Osteoblast (primary cell): ENCODE results near the gene LSM2. TPM values are rescaled to one million over a fixed set of nuclear protein-coding genes. Genes with fewer than 3 reads are reported as not detected.
A peak's percentile ranks its signal among the peaks of the same experiment; 100 is the strongest.

Experiments used
- DNase-seq: peaks from one replicate; pipeline ENCODE4 v3.0.0; 2011; ENCODE audit warnings: low spot score, mixed read lengths; ENCODE audit not compliant: insufficient read length; ENCODE audit errors: missing footprints
- H2AFZ ChIP-seq: 2 replicates; pipeline ENCODE4 v1.6.0; 2011; ENCODE audit warnings: mild to moderate bottlenecking, low read length
- H3K27ac ChIP-seq: 2 replicates; pipeline ENCODE4 v1.5.1; 2011; ENCODE audit warnings: mild to moderate bottlenecking, low read depth, low read length, moderate library complexity
- H3K27me3 ChIP-seq: 2 replicates; pipeline ENCODE4 v1.6.0; 2012; ENCODE audit warnings: mild to moderate bottlenecking, control low read depth, inconsistent platforms, low read length, moderate library complexity; ENCODE audit not compliant: insufficient read depth
- H3K36me3 ChIP-seq: 2 replicates; pipeline ENCODE4 v1.5.1; 2011; ENCODE audit warnings: mild to moderate bottlenecking, low read length, control low read depth, moderate library complexity; ENCODE audit not compliant: insufficient read depth
- H3K4me1 ChIP-seq: 2 replicates; pipeline ENCODE4 v1.5.1; 2011; ENCODE audit warnings: mild to moderate bottlenecking, low read length, control low read depth, moderate library complexity; ENCODE audit not compliant: insufficient read depth
- H3K4me2 ChIP-seq: 2 replicates; pipeline ENCODE4 v1.6.0; 2011; ENCODE audit warnings: mild to moderate bottlenecking, low read length; ENCODE audit not compliant: insufficient read depth
- H3K4me3 ChIP-seq: fragments of 200-600 bp; sonication (generic); 3 replicates; pipeline ENCODE4 v1.5.1; 2012; ENCODE audit warnings: mild to moderate bottlenecking, low read length, inconsistent platforms; ENCODE audit not compliant: insufficient read depth
- H3K79me2 ChIP-seq: 2 replicates; pipeline ENCODE4 v1.6.0; 2012; ENCODE audit warnings: mild to moderate bottlenecking, low read length, control low read depth, inconsistent platforms; ENCODE audit not compliant: insufficient read depth
- H3K9me3 ChIP-seq: 2 replicates; pipeline ENCODE4 v1.5.1; 2011; ENCODE audit warnings: low read depth, low read length, control low read depth
- H4K20me1 ChIP-seq: 2 replicates; pipeline ENCODE4 v1.6.0; 2012; ENCODE audit warnings: mild to moderate bottlenecking, low read length, control low read depth; ENCODE audit not compliant: insufficient read depth
- total RNA-seq: library from RNA; depleted of rRNA; stranded (reverse); fragments of >200 nt; gene quantifications from 2 replicates; pipeline ENCODE4 v1.2.3, GENCODE V29; 2012
- TF ChIP-seq, protein P1 (sequence below): IDR thresholded peaks from 2 replicates; pipeline ENCODE4 v1.5.1; 2011; ENCODE audit warnings: mild to moderate bottlenecking, low read depth, low read length, moderate library complexity; ENCODE audit errors: extremely low read depth

The LSM2 gene
- total RNA-seq, 1 donor: 22.4 TPM

DNA sequence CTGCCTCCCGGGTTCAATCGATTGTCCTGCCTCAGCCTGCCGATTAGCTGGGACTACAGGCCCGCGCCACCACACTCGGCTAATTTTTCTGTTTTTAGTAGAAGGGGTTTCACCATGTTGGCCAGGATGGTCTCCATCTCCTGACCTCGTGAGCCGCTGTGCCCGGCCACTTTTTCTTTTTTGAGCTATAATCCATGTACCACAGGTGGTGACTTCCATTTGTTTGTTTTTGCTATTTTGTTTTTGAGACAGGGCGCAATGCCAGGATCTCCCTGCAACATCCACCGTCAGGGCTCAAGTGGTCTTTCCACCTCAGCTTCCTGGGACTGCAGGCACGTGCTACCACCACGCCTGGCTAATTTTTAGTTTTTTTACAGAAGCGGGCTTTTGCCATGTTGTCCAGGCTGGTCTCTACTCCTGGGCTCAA is 29.3 kb upstream of the LSM2 start:
- DNase-seq: peak; percentile 25
- Histone ChIP-seq H3K4me1 (peaks cover 34% of the 10 kb centered on the region), H3K27ac (peak overlapping the region; percentile 100), H3K79me2 (peaks cover 47% of the 10 kb centered on the region), H4K20me1 (peaks cover 48% of the 10 kb centered on the region), H2AFZ (no peak overlapping the region), H3K9me3 (no peaks in the 10 kb centered on the region), H3K4me2 (peak overlapping the region; percentile 99), H3K27me3 (no peaks in the 10 kb centered on the region), H3K4me3 (peak overlapping the region; percentile 91), H3K36me3 (peaks cover 50% of the 10 kb centered on the region)
- TF ChIP-seq, protein P1, sequence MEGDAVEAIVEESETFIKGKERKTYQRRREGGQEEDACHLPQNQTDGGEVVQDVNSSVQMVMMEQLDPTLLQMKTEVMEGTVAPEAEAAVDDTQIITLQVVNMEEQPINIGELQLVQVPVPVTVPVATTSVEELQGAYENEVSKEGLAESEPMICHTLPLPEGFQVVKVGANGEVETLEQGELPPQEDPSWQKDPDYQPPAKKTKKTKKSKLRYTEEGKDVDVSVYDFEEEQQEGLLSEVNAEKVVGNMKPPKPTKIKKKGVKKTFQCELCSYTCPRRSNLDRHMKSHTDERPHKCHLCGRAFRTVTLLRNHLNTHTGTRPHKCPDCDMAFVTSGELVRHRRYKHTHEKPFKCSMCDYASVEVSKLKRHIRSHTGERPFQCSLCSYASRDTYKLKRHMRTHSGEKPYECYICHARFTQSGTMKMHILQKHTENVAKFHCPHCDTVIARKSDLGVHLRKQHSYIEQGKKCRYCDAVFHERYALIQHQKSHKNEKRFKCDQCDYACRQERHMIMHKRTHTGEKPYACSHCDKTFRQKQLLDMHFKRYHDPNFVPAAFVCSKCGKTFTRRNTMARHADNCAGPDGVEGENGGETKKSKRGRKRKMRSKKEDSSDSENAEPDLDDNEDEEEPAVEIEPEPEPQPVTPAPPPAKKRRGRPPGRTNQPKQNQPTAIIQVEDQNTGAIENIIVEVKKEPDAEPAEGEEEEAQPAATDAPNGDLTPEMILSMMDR: no peak

DNA sequence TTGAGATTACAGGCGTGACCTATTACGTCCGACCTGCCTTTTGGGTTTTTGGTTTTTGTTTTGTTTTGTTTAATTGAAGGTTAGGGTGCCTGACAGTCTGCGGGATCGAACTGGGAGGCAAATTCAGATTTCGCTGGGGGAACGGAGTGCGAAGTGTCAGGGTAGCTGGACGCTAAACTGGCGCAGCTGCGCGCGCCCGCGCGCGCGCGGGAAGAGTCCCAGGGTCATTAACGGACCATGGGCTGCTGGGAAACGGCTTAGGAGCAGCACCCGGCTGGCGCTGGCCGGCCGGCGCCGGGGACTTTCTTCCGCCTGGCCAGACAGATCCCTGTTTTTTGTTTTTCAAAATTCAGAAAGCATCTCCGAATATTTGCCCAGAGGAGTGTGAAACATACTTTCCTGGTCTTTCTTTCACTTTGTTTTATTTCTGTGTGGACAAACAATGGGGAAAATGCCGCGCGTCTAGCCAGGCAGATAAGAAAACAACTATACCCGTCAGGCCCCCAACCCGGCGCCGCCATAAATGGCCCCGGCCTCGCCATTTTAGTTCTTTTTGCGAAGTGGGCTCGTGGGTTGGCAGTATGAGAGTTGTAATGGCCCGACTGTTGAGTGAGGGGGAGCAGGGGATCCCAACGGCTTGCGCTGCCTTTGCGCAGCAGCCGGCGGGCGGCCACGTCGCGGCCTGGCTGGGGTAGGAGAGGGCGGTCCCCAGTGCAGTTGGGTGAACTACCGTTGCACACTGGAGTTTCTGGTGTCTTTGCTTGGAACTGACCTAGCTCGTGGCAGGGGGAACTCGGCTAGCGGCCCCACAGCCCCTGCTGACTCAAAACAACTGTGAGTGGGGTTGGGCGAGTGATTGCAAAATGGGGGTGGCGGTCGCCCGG is 27.8 kb upstream of the LSM2 start:
- H3K27me3 ChIP-seq: no peaks in the 10 kb centered on the region
- peak; percentile 97 for DNase-seq
- TF ChIP-seq, protein P1: no peak

DNA sequence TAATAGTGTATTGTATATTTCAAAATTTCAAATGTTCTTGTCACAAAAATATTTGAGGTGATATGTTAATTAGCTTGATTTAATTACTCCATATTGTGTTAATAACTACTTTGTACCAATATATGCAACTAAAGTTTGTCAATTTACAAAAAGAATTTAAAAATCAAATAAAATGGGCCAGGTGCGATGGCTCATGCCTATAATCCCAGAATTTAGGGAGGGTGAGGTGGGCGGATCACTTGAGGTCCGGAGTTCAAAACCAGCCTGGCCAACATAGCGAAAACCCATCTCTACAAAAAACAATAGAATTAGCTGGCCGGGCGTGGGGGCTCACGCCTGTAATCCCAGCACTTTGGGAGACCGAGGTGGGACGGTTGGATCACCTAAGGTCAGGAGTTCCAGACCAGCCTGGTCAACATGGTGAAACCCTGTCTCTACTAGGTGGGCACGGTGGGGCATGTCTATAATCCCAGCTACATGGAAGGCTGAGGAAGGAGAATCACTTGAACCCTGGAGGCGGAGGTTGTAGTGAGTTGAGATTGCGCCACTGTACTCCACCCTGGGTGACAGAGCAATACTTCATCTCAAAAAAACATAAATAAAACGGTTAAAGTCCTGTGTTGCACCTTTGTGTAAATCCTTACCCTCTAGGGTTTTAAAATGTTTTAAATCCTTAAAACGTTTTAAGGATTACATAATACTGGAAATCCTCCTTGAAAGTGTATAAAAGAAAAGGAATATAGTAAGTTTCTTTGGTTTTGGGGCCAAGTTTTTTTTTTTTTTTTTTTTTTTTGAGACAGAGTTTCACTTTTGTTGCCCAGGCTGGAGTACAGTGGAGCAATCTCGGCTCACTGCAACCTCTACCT is 24.8 kb upstream of the LSM2 start:
- Histone ChIP-seq H3K27me3 (no peaks in the 10 kb centered on the region), H4K20me1 (peaks cover 19% of the 10 kb centered on the region), H3K27ac (no peak overlapping the region), H3K4me2 (peak overlapping the region; percentile 98), H3K36me3 (peaks cover 7% of the 10 kb centered on the region), H3K79me2 (peaks cover 48% of the 10 kb centered on the region), H2AFZ (no peak overlapping the region), H3K4me3 (no peak overlapping the region), H3K9me3 (no peaks in the 10 kb centered on the region), H3K4me1 (peaks cover 23% of the 10 kb centered on the region)
- TF ChIP-seq, protein P1: no peak
- DNase-seq: no peak

More for the DNA sequence above, 27.8 kb upstream of the LSM2 start:
- H3K36me3 ChIP-seq: peaks cover 36% of the 10 kb centered on the region
- H2AFZ ChIP-seq: peak overlapping the region; percentile 97
- peak overlapping the region; percentile 99 for H3K4me2 ChIP-seq
- H4K20me1 ChIP-seq: peaks cover 45% of the 10 kb centered on the region
- H3K9me3 ChIP-seq: no peaks in the 10 kb centered on the region
- H3K4me1 ChIP-seq: peaks cover 42% of the 10 kb centered on the region
- peak overlapping the region; percentile 100 for H3K27ac ChIP-seq
- H3K79me2 ChIP-seq: peaks cover 59% of the 10 kb centered on the region
- H3K4me3 ChIP-seq: peak overlapping the region; percentile 91
